ENCODE data around the gene MTHFSD. TPM values are rescaled to one million over a fixed set of nuclear protein-coding genes. Genes with fewer than 3 reads are reported as not detected.

MTHFSD gene
- total RNA-seq, 6 donors from 2014 or later = 13.8 to 39.8 (median 22.0) TPM

- Histone ChIP-seq H3K27me3 (no peaks in the 10 kb centered on the region), H3K36me3 (peaks cover 0 to 7% (median 2%) of the 10 kb centered on the region in 4 donors), H3K27ac (no peak overlapping the region), H3K4me3 (no peak overlapping the region), H3K4me1 (no peaks in the 10 kb centered on the region), H3K9me3 (no peaks in the 10 kb centered on the region)
- DNase-seq = no peak
- no peak for ATAC-seq (ENCODE audit: low FRiP score in 2 of 2)
- TF ChIP-seq POLR2AphosphoS5 (IDR thresholded peaks at IDR 0.05) (no peak), POLR2A (IDR thresholded peaks at IDR 0.05) (no peak), EP300 (IDR thresholded peaks at IDR 0.05) (no peak), CTCF (IDR thresholded peaks at IDR 0.05) (no peak)
- 74% methylated on average over 12 of the region's 12 CpGs for WGBS, 2 donors
Observed at GRCh38 chr16:86525696-86526095, 29.3 kb downstream of the MTHFSD start.

- Histone ChIP-seq H3K27me3 (no peaks in the 10 kb centered on the region), H3K36me3 (peaks cover 0 to 5% (median 0%) of the 10 kb centered on the region in 4 donors), H3K27ac (no peak overlapping the region), H3K4me1 (peaks cover 9 to 16% (median 13%) of the 10 kb centered on the region in 4 donors), H3K4me3 (no peak overlapping the region), H3K9me3 (no peaks in the 10 kb centered on the region)
- DNase-seq (no peak), ATAC-seq (ENCODE audit: low FRiP score in 2 of 2) (no peak)
- 68 to 88% methylated on average over 6 of the region's 6 CpGs for WGBS, 2 donors
- TF ChIP-seq CTCF (IDR thresholded peaks at IDR 0.05) = no peak
- no peak for TF ChIP-seq POLR2A (IDR thresholded peaks at IDR 0.05)
- no peak for TF ChIP-seq EP300 (IDR thresholded peaks at IDR 0.05)
- TF ChIP-seq POLR2AphosphoS5 (IDR thresholded peaks at IDR 0.05) = no peak
Observed at GRCh38 chr16:86524029-86524428, 31.0 kb downstream of the MTHFSD start.

- no peak for TF ChIP-seq POLR2A (IDR thresholded peaks at IDR 0.05)
- no peak for TF ChIP-seq POLR2AphosphoS5 (IDR thresholded peaks at IDR 0.05)
- TF ChIP-seq CTCF (IDR thresholded peaks at IDR 0.05) = no peak
- no peak for TF ChIP-seq EP300 (IDR thresholded peaks at IDR 0.05)
- Histone ChIP-seq H3K36me3 (peaks cover 0 to under 1% (median 0%) of the 10 kb centered on the region in 4 donors), H3K9me3 (no peaks in the 10 kb centered on the region), H3K27me3 (no peaks in the 10 kb centered on the region), H3K27ac (no peak overlapping the region), H3K4me1 (peaks cover 9 to 24% (median 18%) of the 10 kb centered on the region in 4 donors), H3K4me3 (no peak overlapping the region)
- DNase-seq (no peak), ATAC-seq (ENCODE audit: low FRiP score in 2 of 2) (no peak)
- 65 to 77% methylated on average over 3 to 5 of the region's 5 CpGs for WGBS, 2 donors
Observed at GRCh38 chr16:86523166-86523740, 31.8 kb downstream of the MTHFSD start.

- WGBS, 2 donors = 67 to 84% methylated on average over 16 of the region's 16 CpGs
- Histone ChIP-seq H3K27me3 (no peaks in the 10 kb centered on the region), H3K4me3 (no peak overlapping the region), H3K36me3 (no peaks in the 10 kb centered on the region), H3K27ac (no peak overlapping the region), H3K4me1 (peaks cover 9 to 30% (median 24%) of the 10 kb centered on the region in 4 donors), H3K9me3 (no peaks in the 10 kb centered on the region)
- DNase-seq (no peak), ATAC-seq (ENCODE audit: low FRiP score in 2 of 2) (no peak)
- TF ChIP-seq POLR2AphosphoS5 (IDR thresholded peaks at IDR 0.05) (no peak), CTCF (IDR thresholded peaks at IDR 0.05) (no peak), EP300 (IDR thresholded peaks at IDR 0.05) (no peak), POLR2A (IDR thresholded peaks at IDR 0.05) (no peak)
Observed at GRCh38 chr16:86522634-86523033, 32.4 kb downstream of the MTHFSD start.
